Esophagus muscularis mucosa (tissue), 3 donors: ENCODE measurements around the gene KCNAB1.

Experiments used
- POLR2A ChIP-seq: fragments of 450-650 bp; IDR thresholded peaks from one replicate; pipeline ENCODE4 v1.6.1; 2017; ENCODE audit warnings: antibody characterized with exemption, moderate library complexity, mild to moderate bottlenecking, low read depth
- TF ChIP-seq, protein P1 (sequence below), 3 experiments: fragments of 200-600 bp in 2 of 3; fragments of 450-650 bp in 1 of 3; sonication (generic) in 2 of 3; IDR thresholded peaks; one replicate each; pipeline ENCODE4 v1.5.1; 2017 to 2019; ENCODE audit warnings: antibody characterized with exemption in 3 of 3, mild to moderate bottlenecking in 2 of 3, moderate library complexity in 1 of 3

DNA sequence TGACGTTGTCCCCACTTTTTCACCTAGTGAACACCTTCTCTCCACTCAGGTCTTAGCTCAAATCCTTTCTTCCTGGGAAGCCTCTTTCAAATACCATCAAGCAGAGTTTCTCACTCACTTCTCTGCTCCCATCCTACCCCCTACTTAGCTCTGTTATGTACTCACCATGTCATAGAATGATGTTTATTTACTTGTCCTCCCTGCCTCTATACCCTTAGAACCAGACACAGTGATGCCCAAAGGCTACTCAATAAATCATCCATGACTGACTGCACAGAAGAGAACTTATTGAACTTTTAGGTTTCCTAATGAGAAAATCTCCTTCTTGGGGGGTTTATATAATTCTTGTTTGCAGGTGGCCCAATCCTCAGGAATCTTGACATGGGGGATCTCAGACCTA lies 280.4 kb downstream of the KCNAB1 start:
- TF ChIP-seq, protein P1, sequence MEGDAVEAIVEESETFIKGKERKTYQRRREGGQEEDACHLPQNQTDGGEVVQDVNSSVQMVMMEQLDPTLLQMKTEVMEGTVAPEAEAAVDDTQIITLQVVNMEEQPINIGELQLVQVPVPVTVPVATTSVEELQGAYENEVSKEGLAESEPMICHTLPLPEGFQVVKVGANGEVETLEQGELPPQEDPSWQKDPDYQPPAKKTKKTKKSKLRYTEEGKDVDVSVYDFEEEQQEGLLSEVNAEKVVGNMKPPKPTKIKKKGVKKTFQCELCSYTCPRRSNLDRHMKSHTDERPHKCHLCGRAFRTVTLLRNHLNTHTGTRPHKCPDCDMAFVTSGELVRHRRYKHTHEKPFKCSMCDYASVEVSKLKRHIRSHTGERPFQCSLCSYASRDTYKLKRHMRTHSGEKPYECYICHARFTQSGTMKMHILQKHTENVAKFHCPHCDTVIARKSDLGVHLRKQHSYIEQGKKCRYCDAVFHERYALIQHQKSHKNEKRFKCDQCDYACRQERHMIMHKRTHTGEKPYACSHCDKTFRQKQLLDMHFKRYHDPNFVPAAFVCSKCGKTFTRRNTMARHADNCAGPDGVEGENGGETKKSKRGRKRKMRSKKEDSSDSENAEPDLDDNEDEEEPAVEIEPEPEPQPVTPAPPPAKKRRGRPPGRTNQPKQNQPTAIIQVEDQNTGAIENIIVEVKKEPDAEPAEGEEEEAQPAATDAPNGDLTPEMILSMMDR (IDR thresholded peaks at IDR 0.05), result no peak
- no peak for TF ChIP-seq POLR2A
